GM10248 (cell line): ENCODE measurements around the gene RCC2.

Experiments used
- CTCF ChIA-PET: fragments of 300-600 bp; sonication (Branson Sonifier 250); formaldehyde crosslinking; extraction: SDS; loops from one replicate; lab custom pipeline; 2021; ENCODE audit warnings: antibody characterized with exemption; lab: Yijun Ruan, JAX
- POLR2A ChIA-PET: fragments of 350-650 bp; sonication (Branson Sonifier 250); formaldehyde crosslinking; extraction: SDS; loops from one replicate; lab custom pipeline; 2020; ENCODE audit warnings: antibody characterized with exemption; lab: Yijun Ruan, JAX
- DNase-seq: peaks from one replicate; pipeline ENCODE4 v3.0.0; 2012; ENCODE audit errors: extremely low spot score
- TF ChIP-seq, protein P1 (sequence below): IDR thresholded peaks from 2 replicates; pipeline ENCODE4 v1.5.1; 2012; ENCODE audit warnings: mild to moderate bottlenecking, low read depth; ENCODE audit errors: extremely low read depth, missing control alignments, control extremely low read depth

Gene RCC2

DNA sequence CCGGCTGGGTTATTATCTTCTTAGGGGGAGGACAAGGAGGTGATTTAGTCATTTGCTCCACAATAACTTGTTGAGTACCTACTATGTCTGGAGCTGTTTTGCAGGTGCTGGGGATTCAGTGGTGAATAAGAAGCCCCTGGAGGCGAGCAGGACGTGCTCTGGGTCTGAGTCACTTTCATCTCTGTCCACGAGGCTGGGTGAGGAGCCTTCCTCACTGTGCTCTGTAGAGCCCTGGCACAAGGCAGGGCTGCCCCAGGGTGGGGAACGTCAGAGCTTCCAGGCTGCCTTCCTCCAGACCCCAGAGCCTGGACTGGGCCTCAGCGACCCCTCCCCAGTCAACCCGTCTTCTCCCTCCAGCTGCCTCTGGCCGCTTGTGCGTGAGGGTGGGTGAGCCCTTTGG lies 70.0 kb downstream of the RCC2 start:
- POLR2A ChIA-PET, result no interaction called here
- TF ChIP-seq, protein P1, sequence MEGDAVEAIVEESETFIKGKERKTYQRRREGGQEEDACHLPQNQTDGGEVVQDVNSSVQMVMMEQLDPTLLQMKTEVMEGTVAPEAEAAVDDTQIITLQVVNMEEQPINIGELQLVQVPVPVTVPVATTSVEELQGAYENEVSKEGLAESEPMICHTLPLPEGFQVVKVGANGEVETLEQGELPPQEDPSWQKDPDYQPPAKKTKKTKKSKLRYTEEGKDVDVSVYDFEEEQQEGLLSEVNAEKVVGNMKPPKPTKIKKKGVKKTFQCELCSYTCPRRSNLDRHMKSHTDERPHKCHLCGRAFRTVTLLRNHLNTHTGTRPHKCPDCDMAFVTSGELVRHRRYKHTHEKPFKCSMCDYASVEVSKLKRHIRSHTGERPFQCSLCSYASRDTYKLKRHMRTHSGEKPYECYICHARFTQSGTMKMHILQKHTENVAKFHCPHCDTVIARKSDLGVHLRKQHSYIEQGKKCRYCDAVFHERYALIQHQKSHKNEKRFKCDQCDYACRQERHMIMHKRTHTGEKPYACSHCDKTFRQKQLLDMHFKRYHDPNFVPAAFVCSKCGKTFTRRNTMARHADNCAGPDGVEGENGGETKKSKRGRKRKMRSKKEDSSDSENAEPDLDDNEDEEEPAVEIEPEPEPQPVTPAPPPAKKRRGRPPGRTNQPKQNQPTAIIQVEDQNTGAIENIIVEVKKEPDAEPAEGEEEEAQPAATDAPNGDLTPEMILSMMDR, result no peak
- CTCF ChIA-PET, result interaction anchor here (0.9 kb wide), 1 partner anchor 125 kb away, joined by 4 read pairs; no protein-coding TSS in a partner anchor
- DNase-seq, result no peak

DNA sequence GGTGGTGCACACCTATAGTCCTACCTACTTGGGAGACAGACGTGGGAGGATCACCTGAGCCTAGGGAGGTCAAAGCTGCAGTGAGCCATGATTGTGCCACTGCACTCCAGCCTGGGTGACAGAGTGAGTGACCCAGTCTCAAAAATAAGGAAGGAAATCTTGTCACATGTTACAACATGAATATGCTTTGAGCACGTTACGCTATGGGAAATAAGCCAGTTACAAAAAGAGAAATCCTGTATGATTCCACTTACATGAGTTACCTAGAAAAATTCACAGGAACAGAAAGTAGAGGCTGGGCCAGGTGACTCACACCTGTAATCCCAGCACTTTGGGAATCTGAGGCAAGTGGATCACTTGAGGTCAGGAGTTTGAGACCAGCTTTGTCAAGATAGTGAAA lies 74.2 kb downstream of the RCC2 start:
- ChIA-PET POLR2A (no interaction called here), CTCF (interaction anchor here (2.3 kb wide), 1 partner anchor 8 kb away, joined by 6 read pairs; no protein-coding TSS in a partner anchor)
- TF ChIP-seq, protein P1, result no peak
- DNase-seq, result no peak

DNA sequence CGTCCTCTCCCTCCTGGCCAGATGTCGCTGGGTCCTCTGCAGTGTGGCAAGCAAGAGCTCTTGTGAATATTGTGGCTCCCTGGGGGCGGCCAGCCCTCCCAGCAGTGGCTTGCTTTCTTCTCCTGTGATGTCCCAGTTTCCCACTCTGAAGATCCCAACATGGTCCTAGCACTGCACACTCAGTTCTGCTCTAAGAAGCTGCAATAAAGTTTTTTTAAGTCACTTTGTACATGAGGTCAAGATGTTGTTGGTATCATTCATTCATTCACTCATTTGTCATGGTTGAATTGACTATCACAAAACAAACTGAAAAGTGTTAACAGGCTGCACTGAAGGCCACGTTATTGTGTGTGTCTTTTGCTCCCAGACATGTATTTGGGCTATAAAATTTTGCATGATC lies 75.7 kb downstream of the RCC2 start:
- no peak for DNase-seq
- TF ChIP-seq, protein P1, result no peak
- ChIA-PET CTCF (interaction anchor here (1.7 kb wide), 1 partner anchor 27 kb away, joined by 4 read pairs; no protein-coding TSS in a partner anchor), POLR2A (no interaction called here)

DNA sequence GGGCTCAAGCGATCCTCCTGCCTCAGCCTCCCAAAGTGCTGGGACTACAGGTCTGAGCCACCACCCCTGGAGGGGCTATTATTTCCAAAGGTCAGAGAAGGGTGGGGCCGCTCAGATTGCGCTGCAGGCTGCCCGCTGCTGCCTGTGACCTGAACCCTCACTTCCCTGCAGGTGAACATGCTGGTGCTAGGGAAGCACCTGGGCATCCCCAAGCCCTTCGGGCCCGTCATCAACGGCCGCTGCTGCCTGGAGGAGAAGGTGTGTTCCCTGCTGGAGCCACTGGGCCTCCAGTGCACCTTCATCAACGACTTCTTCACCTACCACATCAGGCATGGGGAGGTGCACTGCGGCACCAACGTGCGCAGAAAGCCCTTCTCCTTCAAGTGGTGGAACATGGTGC lies 76.1 kb downstream of the RCC2 start:
- POLR2A ChIA-PET, result no interaction called here
- CTCF ChIA-PET, result interaction anchor here (1.7 kb wide), 1 partner anchor 27 kb away, joined by 4 read pairs; no protein-coding TSS in a partner anchor
- TF ChIP-seq, protein P1, result no peak
- DNase-seq, result no peak

DNA sequence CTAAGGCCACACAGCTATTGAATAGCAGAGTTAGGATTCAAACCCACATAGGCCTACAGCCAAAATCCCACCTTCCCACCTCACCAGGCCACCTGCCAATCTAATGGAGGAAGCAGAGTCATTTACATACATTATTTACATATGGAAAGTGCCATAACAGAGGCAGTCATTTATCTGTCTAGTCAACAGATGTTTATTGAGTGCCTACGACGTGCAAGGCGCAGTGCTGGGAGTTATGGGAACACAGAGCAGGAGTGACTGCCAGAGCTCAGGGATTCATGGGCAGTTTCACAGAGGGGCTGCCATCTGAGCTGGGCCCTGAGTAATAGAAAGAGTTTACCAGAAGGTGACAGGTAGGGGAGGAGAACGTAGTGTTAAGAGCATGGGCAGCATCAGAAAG lies 77.8 kb downstream of the RCC2 start:
- ChIA-PET CTCF (no interaction called here), POLR2A (no interaction called here)
- TF ChIP-seq, protein P1, result no peak
- no peak for DNase-seq

DNA sequence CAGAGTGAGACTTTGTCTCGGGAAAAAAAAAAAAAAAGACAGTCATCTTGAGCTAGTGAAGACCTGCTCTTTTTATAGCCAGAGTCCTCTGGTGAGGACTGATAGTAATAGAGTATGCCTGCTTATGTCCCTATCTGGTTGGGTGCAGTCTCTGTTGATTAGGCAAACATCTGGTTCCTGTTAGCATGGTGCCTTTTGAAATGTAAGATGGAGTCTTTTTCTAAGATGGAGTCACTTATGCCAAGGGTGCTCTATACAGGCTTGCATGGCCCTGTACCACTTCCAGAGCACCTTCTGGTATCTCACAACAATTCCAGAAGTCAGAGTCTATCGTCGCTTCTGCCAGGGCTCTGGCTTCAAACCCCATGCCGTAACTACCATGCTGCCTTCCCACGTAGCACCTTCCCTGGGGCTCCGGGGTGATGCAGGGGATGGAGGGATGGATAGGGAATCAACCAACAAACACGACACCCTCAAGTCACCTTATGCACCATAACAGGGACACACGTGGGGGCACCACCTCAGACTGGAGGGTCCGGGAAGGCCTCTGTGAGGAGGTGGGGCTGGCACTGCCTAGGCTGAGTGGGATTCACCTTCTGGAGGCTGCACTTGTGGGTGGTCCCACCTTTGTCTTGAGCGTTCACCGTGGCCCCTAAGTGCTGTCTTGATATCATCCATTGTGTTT lies 79.1 kb downstream of the RCC2 start:
- POLR2A ChIA-PET, result no interaction called here
- TF ChIP-seq, protein P1, result no peak

More for the DNA sequence above, 79.1 kb downstream of the RCC2 start:
- CTCF ChIA-PET, result no interaction called here
- no peak for DNase-seq
